Inferior parietal cortex (tissue), 1 donor: ENCODE results near the gene LCN9.
A peak's percentile ranks its signal among the peaks of the same experiment; 100 is the strongest.
"Not testable (repeated sequence)": the region's sequence is repeated elsewhere in the genome, so short reads cannot be mapped to it uniquely, and the experiment has no call there.

Experiments used
- DNase-seq: peaks from one replicate; pipeline ENCODE4 v3.0.0-alpha.2; 2016; ENCODE audit errors: extremely low spot score

LCN9 gene

DNA sequence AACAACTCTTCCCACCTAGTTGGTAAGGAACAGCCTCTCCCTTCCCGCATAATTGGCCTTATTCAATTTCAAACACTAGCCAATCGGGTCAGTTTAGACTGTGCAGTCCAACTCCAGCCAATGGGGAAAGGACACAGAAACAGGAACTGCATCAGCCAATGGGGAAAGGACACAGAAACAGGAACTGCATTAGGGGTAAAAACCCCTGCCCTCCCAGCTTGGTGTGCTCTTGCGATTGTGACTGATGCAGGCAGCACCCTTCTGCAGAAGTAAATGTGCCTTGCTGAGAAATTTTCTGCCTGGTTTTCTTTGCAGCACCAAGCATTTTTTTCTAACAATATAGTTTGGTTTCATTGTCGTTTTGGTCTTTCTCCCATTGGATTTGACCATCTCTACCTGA lies 15.2 kb upstream of the LCN9 start:
- no peak for DNase-seq

DNA sequence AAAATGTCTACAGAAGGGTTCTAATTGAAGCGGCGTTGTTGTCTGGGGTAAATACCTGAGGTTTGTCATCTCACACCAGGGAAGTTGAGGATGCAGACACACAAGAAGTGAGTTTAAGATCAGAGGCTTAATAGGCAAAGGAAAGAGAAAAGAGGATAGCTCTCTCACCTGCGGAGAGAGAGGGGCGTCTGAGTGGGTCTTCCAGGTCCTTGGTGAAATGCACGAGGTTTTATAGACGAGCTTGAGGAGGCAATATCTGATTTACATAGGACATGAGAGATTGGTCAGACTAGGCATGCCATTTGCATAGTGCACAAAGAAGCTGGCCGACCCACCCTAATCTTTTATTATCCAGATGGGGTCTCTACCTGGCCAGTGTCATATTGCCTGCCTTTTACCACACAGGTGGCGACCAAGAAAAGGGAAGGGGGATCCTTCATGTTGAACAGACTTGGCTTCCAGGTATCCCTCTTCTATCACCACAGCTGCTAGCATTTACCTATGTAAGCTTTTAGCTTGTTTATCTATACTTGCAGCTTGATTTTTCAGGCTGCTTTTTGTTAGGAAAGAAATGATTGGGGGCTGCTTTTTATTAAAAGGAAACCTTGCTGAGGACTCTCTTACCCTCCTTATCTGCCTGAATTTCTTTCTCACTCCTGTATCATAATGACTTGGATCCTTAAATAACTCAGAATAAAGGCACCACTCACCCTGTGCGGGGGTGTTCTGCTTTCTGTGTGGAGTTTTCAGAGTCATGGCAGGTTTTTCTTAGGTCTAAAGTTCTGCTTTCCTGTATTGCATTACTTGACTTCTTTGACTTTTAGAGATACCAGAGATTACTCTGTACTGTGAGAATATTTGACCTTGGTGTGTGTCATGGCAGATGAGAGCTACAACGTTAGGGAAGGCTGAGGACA lies 14.4 kb upstream of the LCN9 start:
- no peak for DNase-seq

DNA sequence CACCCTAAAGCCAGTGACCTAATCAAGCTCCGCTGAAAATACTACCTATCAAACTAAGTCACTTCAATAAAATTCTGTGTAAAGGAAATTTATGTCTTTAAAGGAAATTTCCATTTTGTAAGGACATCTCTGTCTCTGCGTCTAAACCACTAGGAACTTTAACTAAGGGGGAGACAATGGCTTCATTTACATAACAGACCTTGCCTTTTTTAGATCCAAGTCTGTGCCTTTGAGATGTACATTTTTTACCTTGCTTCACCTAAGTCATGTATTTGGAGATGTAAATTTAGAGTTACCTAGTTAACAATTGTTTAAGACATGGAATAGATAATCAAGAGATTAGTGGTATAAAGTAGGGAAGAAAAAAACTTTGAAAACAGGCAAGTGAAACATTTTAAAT lies 13.6 kb upstream of the LCN9 start:
- no peak for DNase-seq

DNA sequence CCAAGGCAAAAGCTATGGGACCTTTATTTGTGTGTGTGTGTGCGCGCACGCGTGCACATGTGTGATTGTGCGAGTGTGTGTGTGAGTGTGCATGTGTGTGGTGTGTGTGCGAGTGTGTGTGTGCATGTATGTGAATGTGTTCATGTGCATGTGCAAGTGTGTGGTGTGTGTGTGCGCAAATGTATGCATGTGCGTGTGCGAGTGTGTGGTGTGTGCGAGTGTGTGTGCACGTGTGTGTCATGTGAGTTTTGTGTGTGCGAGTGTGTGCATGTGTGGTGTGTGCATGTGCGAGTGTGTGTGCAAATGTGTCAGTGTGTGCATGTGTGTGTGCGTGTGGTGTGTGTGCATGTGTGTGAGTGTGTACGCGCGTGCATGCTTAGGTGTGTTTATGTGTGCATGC lies 12.7 kb upstream of the LCN9 start:
- no peak for DNase-seq

DNA sequence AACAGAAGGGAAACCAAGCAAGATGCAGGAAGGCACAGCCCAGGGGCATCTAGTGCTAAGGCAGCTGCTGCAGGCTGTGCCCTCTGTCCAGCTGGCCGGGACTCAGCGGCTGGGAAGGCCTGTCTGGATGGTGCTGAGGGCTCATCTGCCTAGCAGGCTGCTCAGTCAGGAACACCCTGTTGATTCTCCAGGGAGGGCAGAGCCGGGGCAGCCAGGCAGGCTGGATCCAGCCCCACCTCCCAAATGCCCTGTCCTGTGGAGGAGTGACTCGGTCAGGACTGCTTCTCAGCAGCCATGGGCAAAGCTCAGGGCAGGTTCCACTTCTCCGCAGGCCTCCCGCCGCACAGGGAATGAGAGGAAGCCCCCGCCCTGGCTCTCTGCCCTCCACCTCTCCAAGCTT lies 7.8 kb upstream of the LCN9 start:
- DNase-seq, result no peak

DNA sequence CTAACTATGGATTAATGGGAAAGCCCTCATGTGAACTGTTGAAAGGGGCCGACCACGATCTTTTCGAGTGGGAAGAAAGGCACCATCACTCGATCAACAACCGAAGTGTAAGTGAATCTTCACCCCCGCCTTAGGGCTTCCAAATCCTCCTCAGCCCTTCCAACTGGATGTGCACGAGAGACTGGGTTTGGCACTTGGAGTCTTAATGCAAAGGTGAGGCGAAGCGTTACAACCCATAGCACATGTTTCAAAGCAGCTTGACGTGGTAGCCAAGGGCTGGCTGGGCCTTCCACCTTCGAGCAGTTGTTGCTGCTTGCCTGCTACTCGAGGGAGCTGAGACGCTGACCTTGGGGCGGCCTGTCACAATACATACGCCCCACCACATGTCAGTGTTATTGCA lies 5.7 kb upstream of the LCN9 start:
- DNase-seq, result no peak

DNA sequence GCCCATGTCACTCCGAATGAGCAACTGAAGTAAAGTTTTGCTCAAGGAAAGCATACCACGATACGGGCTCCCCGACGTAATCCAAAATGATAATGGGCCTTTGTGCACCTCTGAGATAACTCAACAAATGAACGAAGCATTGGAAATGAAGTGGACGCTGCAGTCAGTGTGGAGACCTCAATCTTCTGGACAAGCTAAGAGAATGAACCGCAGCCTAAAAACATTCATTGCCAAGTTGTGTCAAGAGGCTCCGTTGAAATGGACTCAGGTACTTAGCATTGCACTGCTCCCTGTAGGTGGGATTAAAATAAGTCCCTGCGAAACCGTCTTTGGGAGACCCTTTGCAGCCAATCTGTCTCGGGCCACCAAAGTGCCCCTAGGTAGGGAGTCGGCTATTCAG lies 3.9 kb upstream of the LCN9 start:
- no peak for DNase-seq

DNA sequence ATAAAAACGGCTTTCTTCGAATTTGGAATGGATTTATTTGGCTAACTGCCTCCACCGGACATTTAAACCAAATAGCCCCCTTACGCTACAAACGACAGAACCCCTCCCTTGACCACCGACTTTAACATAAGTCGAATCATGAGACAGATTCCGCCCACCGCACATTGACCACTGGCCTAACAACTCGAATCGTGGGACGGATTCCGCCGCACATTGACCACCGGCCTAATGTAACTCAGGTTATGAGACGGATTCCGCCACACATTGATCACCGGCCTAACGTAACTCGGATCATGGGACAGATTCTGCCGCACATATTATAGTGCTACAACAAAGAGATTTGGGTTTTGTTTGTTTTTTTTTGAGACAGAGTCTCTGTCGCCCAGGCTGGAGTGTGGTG lies 2.7 kb upstream of the LCN9 start:
- DNase-seq, result no peak

DNA sequence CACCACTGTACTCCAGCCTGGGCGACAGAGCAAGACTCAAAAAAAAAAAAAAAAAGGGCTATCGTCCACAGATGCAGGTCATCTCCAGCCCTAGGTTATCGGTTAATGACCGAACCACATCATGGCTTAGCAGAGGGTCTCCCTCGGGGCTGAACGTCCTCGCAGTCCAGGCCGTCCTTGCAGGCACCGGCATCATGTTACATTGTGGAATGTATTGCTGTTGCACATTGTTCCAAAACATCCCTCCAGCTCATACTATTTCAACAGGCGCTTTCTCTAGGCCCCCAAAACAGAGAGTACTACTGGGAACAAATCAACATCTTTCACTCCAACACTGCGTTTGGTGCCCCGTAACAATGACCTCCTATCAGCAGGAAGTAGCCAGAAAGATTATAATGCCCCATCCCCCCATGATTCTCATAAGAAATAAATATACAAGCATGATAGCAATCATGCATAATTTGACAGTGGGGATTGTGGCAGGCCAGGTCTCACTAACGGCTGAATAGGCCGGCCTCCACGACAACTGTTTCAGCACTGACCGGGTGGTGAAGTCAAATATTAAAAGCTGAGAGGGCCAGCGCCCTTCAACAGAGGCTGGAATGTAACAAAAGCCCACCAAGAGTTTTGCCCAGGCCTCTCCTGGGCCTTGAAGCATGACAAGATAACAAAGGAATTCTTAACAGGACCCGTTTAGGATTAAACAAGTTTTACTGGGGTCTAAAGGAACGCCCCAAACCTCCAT lies 1.1 kb upstream of the LCN9 start:
- no peak for DNase-seq

DNA sequence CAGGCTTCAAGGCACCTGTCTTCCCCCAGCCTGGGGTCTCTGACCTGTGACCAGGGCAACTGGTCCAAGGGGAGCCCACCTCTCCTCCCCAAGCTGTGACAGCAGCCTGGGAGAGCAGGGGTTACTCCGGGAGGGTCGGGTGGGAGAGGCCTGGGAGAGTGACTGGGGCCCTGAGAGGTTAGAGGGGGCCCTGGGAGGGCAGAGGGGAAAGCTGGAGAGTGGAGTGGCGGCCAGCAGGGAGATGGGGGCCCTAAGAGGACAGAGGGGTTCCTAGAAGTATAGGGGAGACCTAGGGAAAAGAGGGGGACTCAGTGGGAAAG lies 302 bp downstream of the LCN9 start:
- no peak for DNase-seq

DNA sequence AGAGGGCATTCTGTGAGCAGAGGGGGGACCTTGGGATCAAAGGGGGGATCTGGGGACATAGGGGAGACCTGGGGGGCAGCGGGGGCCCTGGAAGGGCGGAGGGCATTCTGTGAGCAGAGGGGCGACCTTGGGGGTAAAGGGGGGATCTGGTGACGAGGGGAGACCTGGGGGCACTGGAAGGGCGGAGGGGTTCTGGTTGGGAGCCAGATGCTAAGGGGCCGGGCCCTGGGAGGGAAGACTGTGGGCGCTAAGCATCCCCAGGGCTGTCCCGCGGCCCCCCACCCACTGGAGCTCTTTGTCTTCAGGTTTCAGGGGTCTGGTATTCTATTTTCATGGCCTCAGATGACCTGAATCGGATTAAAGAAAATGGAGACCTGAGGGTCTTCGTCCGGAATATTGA lies 748 bp downstream of the LCN9 start:
- DNase-seq, result no peak

DNA sequence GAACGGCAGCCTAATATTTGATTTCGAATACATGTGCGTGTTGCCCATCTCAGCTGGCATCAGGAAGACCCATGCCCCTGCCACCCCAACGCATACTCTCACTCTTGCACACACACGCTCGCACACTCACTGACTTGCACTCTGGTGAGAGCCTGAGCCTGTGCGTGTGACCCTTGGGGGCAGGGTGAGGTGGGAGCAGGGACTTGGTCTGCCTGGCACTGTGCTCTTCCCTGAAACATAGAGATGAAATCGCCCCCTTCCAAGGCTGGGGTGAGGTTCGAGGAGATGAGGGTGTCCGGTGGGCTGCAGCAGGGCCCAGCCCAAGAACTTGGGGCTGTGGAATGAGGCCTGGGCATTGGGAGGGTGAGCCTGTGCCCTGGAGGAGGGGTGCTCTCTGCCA lies 1.2 kb downstream of the LCN9 start:
- no peak for DNase-seq

DNA sequence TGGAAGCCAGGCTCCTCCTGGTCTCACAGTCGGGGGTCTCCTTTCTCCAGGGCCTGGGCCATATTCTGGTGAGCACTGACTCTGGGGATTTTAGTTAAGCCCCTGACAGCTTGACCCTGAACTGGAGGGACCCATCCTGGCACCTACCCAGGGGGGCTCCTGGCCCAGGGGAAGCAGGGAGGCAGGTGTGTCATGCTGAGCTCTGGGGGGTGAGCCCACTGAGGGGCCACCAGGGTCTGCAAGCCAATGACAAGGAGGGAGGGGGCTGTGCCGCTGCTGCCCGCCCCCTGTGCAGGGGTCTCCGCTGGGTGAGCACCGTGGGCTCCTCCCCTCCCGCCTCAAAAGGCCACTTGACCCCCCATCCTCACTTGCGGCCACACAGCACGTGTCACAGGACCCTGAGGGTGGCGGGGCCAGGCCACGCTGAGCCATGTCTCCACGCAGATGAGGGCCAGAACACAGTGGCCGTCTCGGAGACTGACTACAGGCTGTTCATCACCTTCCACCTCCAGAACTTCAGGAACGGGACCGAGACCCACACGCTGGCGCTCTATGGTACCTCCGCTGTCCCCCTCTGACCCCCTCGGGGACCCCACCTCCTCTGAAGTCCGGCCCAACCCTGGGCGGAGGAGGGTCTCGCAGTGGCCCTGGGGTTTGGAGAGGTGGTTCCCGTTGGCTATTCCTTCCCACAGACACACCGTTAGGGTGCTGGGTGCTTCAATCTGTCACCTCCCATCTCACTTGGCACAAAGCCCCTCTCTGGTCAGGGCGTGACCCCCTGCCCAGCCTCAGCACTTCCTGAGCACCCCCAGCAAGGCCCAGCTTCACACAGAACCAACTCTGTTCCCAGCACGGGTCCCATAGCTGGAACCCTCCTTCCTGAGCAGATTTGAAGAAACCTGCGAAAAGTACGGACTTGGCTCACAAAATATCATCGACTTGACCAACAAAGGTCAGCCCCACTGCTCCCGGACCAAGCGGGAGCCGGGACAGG lies 2.0 kb downstream of the LCN9 start:
- DNase-seq, result no peak

DNA sequence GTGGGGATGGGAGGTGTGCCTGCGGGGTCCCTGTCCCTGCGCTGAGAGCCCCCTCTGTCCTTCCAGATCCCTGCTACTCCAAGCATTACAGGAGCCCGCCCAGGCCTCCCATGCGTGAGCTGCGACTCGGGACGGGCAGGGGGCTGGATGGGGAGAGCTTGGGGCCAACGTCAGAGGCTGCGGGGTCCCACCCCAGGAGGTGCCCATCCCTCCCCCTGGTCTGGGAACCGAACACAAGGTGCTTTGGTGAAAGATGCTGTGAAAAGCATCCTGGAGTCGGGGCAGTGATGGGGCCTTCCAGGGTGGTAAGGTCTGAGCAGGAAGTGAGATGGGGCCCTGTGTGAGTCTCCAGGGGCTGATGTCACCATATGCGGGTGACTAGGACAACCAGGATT lies 2.7 kb downstream of the LCN9 start:
- no peak for DNase-seq

DNA sequence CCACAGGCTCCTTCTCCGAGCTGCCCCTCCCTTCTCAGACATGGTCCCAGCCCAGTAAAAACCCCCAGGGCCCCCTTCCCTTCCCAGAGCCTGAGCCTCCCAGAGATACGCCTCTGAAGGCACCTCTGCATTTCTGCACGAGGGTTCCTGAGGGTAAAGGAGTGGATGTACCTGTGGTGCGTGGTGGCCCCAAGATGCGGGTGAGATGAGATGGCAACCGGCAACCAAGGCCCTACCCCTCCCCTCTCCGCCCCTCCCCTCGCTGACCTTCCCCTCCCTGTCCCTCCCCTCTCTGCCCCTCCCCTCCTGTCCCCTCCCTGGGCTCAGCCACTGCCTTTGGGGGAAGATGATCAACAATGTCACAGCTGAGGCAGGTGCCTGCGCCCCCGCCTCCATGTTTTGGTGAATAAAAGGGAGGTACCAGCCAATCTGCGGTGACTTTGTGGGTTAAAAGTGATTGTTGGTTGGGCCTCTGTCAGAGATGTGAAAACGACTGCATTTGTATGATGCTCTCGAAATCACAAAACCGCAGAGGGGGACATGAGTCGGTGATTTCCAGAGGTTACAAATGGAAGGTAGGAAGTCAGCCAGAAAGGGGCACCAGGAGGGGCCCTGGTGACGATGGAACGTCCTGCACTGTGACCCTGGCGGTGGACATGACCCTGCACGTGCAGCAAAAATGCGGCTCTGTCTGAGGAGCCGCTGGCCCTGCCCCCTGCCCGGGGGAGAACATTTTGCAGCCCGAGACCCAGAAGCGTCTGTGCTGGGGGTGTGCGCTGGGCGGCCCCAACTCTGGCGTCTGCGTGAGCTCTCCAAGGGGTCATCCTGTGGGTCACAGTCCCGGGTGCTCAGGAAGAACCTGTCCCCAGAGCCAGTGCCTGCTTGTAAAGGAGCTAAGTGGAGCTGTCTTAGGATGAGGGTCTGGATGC lies 3.7 kb downstream of the LCN9 start:
- DNase-seq, result no peak

DNA sequence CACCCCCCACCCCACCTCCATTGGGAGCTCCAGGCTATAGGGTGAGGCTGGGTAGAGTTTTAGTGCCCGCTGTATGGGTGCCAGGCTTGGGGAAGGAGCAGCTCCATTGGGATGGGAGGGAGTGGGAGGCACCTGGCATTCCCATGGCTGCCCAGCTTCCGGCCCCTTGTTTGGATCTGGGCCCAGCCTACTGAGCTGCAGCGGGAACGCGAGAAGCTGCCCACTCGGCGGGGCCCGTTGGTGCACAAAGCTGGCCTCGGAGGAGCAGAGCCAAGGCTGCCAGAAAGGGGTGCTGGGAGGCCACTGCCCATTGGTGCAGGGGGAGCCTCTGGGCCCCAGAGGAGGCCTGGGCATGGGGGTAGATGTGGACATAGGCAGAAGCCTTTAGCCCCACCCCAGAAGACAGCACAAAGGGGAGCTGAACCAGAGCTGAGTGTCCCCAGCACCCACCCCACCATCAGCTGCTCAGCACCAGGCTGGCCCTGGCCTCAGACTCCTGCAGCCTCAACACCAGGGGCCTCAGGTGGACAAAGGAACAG lies 4.4 kb downstream of the LCN9 start:
- DNase-seq, result peak; percentile 6

DNA sequence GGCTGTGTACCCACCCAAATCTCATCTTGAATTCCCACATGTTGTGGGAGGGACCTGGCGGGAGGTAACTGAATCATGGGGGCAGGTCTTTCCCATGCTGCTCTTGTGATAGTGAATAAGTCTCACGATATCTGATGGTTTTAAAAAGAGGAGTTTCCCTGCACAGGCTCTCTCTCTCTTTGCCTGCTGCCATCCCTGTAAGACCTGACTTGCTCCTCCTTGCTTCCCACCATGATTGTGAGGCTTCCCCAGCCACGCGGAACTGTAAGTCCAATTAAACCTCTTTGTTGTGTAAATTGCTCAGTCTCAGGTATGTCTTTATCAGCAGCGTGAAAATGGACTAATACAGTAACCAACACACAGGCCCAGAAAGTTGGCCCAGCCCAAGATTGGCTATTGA lies 5.9 kb downstream of the LCN9 start:
- not testable (repeated sequence) for DNase-seq

DNA sequence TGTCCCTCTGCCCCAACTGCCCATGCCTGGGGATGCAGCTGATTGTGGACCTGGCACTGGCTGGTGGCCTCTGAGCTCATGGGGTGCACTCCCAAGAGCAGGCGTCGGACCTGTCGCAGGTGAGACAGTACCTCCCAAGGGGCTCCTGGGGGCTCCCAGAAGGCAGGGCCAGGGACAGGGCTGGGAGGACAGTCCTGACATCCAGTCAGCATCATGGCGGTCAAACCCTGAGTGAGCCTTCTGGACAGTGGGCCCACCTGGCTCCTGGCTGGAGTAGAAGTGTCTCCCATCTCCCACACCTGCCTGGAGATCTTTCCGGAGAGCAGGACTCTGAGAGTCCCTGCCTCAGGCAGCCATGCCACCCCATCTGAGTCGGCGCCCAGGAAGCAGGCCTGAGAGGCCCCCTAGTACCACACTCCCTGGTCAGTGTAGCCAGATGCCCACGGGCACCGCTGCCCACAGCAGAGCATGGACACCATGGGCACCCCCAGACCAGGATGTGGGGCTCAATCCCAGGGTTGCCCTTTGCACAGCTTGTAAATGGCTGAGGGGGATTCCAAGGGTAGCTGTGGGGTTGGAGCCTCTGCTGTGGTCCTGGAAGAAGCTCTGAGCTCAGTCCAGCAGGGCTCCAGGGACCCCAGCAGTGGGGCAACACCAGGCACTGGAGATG lies 6.6 kb downstream of the LCN9 start:
- DNase-seq, result no peak

DNA sequence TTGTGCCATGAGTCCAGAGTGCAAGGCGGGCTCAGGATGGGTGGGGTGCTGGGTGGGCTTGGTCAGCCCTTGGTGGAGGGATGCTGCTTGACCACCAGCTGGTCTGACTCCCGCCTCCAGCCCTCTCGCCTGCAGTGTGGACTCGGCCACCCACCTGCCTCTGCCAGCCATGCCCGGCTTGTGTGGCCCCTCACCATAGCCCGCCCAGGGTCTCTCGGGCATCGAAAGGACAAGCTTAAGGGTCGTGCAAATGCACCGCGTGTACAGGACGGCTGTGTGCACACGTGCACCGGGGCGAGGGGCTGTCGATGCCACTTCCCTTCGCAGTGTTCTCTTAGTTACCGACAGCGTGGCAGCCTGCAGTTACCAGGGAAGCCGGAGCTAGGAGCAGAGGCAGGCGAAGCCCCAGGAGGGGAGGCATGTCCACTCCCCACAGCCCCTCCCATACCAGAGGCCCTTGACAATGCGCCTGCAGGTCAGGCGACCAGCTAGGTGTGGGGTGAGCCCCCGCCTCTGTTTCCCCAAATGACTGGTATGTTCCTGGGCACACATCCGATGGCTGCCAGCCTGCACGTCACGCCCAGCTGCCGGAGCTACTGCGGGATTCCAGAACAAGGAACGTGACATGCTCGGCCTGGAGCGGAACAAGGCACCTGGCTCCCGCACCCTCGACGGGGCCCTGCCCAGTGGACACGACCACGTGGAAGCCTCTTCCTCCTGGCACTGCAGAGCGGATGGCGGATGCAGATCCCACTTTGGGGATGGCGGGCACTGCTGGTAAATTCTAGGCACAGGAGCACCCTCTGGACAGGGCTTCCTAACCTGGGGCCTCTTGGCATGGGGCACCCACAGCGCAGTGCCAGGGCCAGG lies 7.8 kb downstream of the LCN9 start:
- DNase-seq, result no peak
